ENCODE data around the gene PLAC8.
"Not testable (repeated sequence)": the region's sequence is repeated elsewhere in the genome, so short reads cannot be mapped to it uniquely, and the experiment has no call there.

The PLAC8 gene

DNA sequence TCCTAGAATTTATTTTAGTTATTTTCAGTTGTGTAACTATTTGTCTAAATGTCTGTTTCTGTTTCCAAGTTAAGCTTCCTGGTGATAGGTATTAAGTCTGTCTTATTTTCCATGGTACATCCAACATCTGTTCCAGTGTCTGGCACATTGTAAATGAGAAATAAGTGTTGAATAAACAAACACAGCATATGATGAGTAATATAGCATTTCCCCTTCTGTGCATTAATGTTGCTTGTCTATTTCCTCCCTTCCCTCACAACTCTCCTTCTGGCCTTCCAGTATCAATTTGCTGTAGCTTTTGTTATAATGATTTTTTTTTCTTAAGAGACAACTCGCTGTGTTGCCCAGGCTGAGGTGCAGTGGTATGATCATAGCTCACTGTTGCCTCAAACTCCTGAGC lies 43.4 kb downstream of the PLAC8 start:
- DNase-seq (ENCODE audit: low read depth in 2 of 2) = no peak

DNA sequence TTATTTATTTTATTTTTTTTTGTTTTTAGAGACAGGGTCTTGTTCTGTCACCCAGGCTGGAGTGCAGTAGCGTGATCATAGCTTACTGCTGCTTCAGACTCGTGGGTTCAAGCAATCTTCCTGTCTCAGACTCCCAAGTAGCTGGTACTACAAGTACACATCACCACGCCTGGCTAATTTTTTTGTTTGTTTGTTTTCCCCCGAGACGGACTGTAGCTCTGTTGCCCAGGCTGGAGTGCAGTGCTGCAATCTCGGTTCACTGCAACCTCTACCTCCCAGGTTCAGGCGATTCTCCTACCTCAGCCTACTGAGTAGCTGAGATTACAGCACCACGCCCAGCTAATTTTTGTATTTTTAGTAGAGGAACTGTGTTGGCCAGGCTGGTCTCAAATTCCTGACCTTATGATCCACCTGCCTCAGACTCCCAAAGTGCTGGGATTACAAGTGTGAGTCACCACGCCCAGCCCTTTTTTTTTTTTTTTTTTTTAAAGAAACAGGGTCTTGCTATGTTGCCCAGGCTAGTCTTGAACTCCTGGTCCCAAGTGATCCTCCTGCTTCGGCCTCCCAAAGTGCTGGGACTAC lies 47.4 kb downstream of the PLAC8 start:
- no peak for DNase-seq (ENCODE audit: low read depth in 2 of 2)

DNA sequence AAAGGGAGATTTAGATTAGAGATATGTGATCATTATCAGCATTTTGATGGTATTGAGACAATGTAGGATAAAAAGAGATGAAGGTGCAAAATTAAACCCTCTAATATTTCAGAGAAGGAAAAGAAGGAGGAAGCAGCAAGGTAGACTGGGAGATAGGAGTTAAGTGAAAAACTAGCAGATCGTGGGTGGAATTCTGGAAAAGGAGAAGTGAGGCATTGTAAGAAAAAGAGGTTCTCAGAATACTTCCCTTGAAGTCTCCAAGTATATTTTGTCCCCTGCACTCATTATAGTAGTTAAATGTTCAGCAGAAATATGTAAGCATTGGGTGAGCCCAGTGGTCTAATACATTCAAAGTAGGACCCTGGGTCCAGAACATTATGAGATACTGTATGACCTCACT lies 49.3 kb downstream of the PLAC8 start:
- no peak for DNase-seq (ENCODE audit: low read depth in 2 of 2)

DNA sequence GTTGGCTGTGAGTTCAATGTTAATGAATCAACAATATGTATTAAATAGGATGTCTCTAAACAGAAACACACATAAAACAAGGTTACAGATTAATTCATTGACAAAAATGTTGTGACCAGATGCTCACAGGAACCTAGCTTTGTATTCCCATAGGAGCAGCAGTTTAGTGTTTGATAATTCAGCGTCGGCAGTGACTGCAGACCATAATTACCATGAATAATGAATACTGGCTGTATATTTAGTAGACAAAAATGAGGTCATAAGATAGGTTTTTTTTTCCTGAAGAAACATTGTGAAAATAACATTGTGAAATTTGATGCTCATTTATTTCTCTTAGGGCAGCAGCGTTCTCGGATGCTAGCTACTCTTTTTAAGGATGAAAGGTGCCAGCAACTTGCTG lies 51.8 kb downstream of the PLAC8 start:
- no peak for DNase-seq (ENCODE audit: low read depth in 2 of 2)

DNA sequence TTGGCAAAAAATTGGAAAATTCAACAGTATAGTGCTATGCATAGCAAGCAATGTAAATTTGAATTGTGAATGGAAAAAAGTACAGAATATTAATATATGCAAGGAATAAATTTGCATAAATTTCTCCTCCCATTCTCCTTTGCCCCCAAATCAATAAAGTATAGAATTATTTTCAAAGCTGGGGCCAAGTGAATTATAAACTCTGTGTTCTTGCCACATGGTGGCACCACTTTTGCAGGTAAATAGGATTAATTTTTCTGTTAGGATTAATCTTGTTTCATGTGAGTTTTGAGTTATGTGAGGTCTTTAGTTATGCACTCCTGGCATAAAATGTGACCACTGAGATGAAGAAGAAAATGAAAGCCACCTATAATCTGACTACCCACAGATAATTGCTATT lies 59.6 kb downstream of the PLAC8 start:
- no peak for DNase-seq (ENCODE audit: low read depth in 2 of 2)

DNA sequence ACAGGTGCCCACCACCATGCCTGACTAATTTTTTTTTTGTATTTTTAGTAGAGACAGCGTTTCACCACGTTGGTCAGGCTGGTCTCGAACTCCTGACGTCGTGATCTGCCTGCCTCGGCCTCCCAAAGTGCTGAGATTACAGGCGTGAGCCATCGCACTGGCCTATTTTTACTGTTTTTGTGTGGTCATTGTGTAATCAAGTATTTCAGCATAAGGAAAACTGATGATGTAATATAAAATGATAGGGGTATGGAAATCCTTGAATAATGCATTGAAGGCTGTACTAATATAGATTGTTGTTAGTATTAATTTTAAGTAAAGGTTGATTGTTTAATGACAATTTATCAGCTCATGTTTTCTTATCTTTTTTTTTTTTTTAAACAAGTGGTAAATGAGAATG lies 65.7 kb downstream of the PLAC8 start:
- not testable (repeated sequence) for DNase-seq (ENCODE audit: low read depth in 2 of 2)

DNA sequence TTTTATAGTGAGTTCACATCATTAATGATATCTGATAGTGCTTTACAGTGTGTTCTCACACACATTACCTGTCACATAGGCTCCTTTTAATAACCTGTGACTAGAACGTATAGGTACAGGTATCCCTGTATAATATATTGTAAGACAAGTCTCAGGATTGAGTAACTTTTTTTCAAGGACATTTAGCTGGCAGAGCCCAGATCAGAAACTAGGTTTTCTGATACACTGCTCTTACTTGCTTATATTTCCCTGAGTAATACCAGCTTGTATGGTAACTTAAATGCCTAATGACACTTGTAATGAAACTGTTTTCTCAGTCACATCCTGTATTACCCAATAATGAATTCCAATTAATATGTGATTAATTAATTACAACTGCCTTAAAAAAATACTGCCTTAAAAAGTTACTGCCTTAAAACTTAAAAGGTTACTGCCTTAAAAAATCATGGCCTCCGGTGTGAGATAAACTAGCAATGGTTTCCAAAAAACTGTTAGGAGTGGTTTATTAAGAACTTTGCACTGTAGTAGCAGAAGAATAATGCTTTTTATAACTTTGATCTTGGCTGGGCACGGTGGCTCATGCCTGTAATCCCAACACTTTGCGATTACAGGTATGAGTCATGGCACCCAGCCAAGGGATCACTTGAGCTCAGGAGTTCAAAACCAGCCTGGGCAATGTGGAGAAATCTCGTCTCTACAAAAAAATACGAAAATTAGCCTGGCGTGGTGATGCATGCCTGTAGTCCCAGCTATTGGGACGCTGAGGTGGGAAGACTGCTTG lies 67.6 kb downstream of the PLAC8 start:
- no peak for DNase-seq (ENCODE audit: low read depth in 2 of 2)

DNA sequence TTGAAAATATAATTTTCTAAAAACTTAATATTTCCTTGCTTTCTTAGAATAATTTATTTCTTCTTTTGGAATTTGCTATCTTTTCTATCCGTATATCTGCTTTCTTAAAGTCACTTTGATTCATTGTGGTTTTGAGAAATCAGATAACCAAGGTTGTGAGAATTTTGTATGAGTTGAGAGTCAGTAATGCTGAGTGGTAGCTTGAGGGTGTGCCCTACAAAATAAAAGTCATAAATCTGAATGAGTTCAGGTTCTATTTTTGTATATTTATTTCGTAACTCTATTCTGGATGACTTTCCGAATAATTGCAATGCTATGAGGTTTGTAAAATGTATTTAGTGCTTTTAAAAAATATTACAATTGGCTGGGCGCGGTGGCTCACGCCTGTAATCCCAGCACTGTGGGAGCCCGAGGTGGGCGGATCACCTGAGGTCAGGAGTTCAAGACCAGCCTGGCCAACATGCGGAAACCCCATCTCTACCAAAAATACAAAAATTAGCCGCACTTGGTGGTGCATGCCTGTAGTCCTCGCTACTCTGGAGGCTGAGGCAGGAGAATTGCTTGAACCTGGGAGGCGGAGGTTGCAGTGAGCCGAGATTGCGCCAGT lies 70.6 kb downstream of the PLAC8 start:
- no peak for DNase-seq (ENCODE audit: low read depth in 2 of 2)

DNA sequence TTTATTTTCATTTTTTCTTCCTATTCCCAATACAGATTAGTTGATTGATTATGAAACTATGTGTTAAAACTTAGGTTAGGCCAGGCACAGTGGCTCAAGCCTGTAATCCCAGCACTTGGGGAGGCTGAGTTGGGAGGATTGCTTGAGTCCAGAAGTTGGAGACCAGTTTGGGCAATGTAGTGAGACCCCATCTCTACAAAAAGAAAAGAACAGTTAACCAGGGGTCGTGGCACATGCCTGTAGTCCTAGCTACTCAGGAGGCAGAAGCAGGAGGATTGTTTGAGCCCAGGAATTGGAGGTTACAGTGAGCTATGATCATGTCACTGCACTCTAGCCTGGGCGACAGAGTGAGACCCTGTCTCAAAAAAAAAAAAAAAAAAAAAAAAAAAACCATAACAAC lies 71.4 kb downstream of the PLAC8 start:
- DNase-seq (ENCODE audit: low read depth in 2 of 2) = not testable (repeated sequence)

DNA sequence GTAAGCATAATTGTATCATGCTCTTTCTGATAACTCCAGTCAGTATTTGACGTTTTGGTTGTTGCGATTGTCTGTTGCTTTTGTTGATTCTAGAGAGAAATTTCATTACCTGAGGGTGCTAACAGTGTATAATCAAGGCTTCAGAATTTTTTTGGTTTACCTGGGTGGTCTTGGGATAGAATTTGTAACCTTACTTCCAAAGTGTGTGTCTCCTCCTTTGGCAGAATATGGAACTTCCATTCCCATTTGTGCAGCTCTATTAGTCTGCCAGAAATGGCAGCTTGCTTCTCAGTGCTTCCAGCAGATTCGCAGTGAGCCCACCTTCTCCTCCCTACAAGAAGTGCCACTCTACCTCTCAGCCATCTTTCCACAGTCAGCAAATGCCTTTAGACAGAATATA lies 74.3 kb downstream of the PLAC8 start:
- DNase-seq (ENCODE audit: low read depth in 2 of 2) = no peak

All from stimulated activated CD8-positive, alpha-beta memory T cell treated with anti-CD3 and anti-CD28 coated beads, Interleukin-2, amount 100 ng/mL, for 48 hours (primary cell).